ENCODE measurements around the gene SLC25A1. TPM values are rescaled to one million over a fixed set of nuclear protein-coding genes. Genes with fewer than 3 reads are reported as not detected.

Gene SLC25A1
- polyA plus RNA-seq (2012; ENCODE audit: missing spikeins), result 27.7 TPM

- FAIRE-seq (peak; percentile 95), DNase-seq (ENCODE audit: insufficient read length) (peak; percentile 93)
- TF ChIP-seq TAF1 (IDR thresholded peaks at IDR 0.05; ENCODE audit: borderline replicate concordance, low read depth, low read length) (no peak), POLR2AphosphoS5 (IDR thresholded peaks at IDR 0.05; ENCODE audit: low read depth, low read length) (no peak), POLR2A (IDR thresholded peaks at IDR 0.05; ENCODE audit: low read depth, low read length) (no peak; the same call in 1 of the 2 replicates)
Observed at GRCh38 chr22:19178657-19179496, at the start of gene SLC25A1. Gene SLC25A1 (minus strand): TSS chr22:19178736. CDS start chr22:19178673, 63 bp downstream.

- TF ChIP-seq TAF1 (IDR thresholded peaks at IDR 0.05; ENCODE audit: borderline replicate concordance, low read depth, low read length) (no peak), POLR2AphosphoS5 (IDR thresholded peaks at IDR 0.05; ENCODE audit: low read depth, low read length) (no peak), POLR2A (IDR thresholded peaks at IDR 0.05; ENCODE audit: low read depth, low read length) (no peak)
- FAIRE-seq (no peak), DNase-seq (ENCODE audit: insufficient read length) (no peak)
Observed at GRCh38 chr22:19228179-19228578, 49.6 kb upstream of the SLC25A1 start.

DNA sequence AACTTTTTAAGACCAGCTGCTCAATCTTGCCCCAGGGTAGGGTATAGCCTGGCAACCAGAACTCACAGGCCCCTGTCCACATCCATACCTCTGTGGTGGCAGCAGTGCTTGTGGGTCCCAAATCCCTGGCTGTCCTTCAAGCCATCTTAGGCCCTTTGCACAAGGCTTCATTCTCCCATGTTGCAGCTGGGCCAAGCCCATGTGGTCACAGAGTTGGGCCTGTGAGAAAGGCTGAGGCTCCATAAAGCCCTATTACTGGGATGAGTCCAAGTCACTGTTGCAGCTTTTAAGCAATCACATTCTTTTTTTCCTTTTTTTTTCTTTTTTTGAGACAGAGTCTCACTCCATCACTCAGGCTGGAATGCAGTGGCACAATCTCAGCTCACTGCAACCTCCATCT, 47.9 kb upstream of the SLC25A1 start:
- DNase-seq (ENCODE audit: insufficient read length), result no peak
- no peak for FAIRE-seq
- TF ChIP-seq TAF1 (IDR thresholded peaks at IDR 0.05; ENCODE audit: borderline replicate concordance, low read depth, low read length) (no peak), POLR2AphosphoS5 (IDR thresholded peaks at IDR 0.05; ENCODE audit: low read depth, low read length) (no peak), POLR2A (IDR thresholded peaks at IDR 0.05; ENCODE audit: low read depth, low read length) (no peak)

- FAIRE-seq, result no peak
- TF ChIP-seq TAF1 (IDR thresholded peaks at IDR 0.05; ENCODE audit: borderline replicate concordance, low read depth, low read length), result no peak
- TF ChIP-seq POLR2AphosphoS5 (IDR thresholded peaks at IDR 0.05; ENCODE audit: low read depth, low read length), result no peak
- no peak for TF ChIP-seq POLR2A (IDR thresholded peaks at IDR 0.05; ENCODE audit: low read depth, low read length)
- DNase-seq (ENCODE audit: insufficient read length), result no peak
Observed at GRCh38 chr22:19225560-19225959, 47.0 kb upstream of the SLC25A1 start.

GRCh38 chr22:19224985-19225384, 46.4 kb upstream of the SLC25A1 start:
- DNase-seq (ENCODE audit: insufficient read length) (no peak), FAIRE-seq (no peak)
- TF ChIP-seq POLR2AphosphoS5 (IDR thresholded peaks at IDR 0.05; ENCODE audit: low read depth, low read length) (no peak), TAF1 (IDR thresholded peaks at IDR 0.05; ENCODE audit: borderline replicate concordance, low read depth, low read length) (no peak), POLR2A (IDR thresholded peaks at IDR 0.05; ENCODE audit: low read depth, low read length) (no peak)

DNA sequence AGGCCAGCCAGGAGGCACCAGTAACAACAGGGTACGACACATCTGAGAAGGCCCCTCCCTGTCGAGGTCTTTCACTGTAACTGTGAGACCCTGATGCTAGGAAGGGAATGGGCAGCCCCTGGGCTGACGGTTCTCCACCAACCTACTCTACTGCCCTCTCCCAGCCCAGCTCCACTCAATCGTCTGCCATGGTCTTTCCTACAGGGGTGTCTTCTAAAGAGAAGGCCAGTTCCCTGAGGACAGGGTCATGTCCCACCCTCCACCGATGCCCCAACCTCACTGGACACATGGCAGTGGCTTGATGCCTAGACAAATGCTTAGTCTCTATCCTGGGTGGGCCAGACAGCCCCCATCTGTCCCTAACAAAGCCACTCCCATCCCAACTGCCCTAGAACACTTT, 46.0 kb upstream of the SLC25A1 start:
- DNase-seq (ENCODE audit: insufficient read length), result no peak
- TF ChIP-seq TAF1 (IDR thresholded peaks at IDR 0.05; ENCODE audit: borderline replicate concordance, low read depth, low read length) (no peak), POLR2AphosphoS5 (IDR thresholded peaks at IDR 0.05; ENCODE audit: low read depth, low read length) (no peak), POLR2A (IDR thresholded peaks at IDR 0.05; ENCODE audit: low read depth, low read length) (no peak)
- no peak for FAIRE-seq

GRCh38 chr22:19223617-19224016, 45.1 kb upstream of the SLC25A1 start:
- TF ChIP-seq POLR2A (IDR thresholded peaks at IDR 0.05; ENCODE audit: low read depth, low read length) (no peak), TAF1 (IDR thresholded peaks at IDR 0.05; ENCODE audit: borderline replicate concordance, low read depth, low read length) (no peak), POLR2AphosphoS5 (IDR thresholded peaks at IDR 0.05; ENCODE audit: low read depth, low read length) (no peak)
- no peak for FAIRE-seq
- no peak for DNase-seq (ENCODE audit: insufficient read length)

- DNase-seq (ENCODE audit: insufficient read length) (no peak), FAIRE-seq (no peak)
- no peak for TF ChIP-seq TAF1 (IDR thresholded peaks at IDR 0.05; ENCODE audit: borderline replicate concordance, low read depth, low read length)
- TF ChIP-seq POLR2A (IDR thresholded peaks at IDR 0.05; ENCODE audit: low read depth, low read length), result no peak
- TF ChIP-seq POLR2AphosphoS5 (IDR thresholded peaks at IDR 0.05; ENCODE audit: low read depth, low read length), result no peak
Observed at GRCh38 chr22:19223110-19223509, 44.6 kb upstream of the SLC25A1 start.

- DNase-seq (ENCODE audit: insufficient read length) (no peak), FAIRE-seq (peak; percentile 9)
- TF ChIP-seq TAF1 (IDR thresholded peaks at IDR 0.05; ENCODE audit: borderline replicate concordance, low read depth, low read length) (no peak), POLR2AphosphoS5 (IDR thresholded peaks at IDR 0.05; ENCODE audit: low read depth, low read length) (no peak), POLR2A (IDR thresholded peaks at IDR 0.05; ENCODE audit: low read depth, low read length) (no peak)
Observed at GRCh38 chr22:19222242-19223005, 43.9 kb upstream of the SLC25A1 start.

- FAIRE-seq (no peak), DNase-seq (ENCODE audit: insufficient read length) (no peak)
- TF ChIP-seq TAF1 (IDR thresholded peaks at IDR 0.05; ENCODE audit: borderline replicate concordance, low read depth, low read length) (no peak), POLR2A (IDR thresholded peaks at IDR 0.05; ENCODE audit: low read depth, low read length) (no peak), POLR2AphosphoS5 (IDR thresholded peaks at IDR 0.05; ENCODE audit: low read depth, low read length) (no peak)
Observed at GRCh38 chr22:19220867-19221266, 42.3 kb upstream of the SLC25A1 start.

DNA sequence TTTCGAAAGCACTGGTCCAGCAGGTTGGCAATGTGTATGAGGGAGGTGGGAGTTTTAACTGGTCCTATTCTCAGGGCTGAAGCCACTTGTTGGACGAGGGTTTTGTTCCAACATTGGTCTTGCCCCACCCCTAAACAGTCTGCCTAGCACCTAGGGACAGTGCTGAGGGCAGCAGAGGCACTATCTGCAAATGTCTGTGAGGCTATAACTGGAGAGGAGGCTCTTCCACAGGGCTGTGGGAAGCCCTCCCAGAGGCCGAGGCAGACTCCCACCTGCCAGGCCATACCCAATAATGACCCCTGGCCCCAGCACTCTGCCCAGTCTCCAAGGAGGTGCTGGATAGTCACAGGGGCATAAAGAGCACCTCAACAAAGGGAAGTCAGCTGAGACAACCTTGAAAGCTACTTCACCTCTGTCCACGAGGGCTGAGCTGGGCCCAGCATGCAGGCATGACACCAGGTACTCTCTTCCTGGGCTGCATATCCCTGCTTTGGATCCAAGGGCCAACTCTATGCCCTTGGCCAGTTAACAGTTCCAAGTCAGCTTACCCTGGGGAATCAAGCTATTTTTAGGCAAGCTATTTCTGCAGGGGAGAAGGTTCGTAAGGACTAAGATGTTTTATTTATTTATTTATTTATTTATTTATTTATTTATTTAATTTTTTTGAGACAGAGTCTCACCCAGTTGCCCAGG, 40.2 kb upstream of the SLC25A1 start:
- FAIRE-seq (no peak), DNase-seq (ENCODE audit: insufficient read length) (no peak)
- TF ChIP-seq TAF1 (IDR thresholded peaks at IDR 0.05; ENCODE audit: borderline replicate concordance, low read depth, low read length) (no peak), POLR2AphosphoS5 (IDR thresholded peaks at IDR 0.05; ENCODE audit: low read depth, low read length) (no peak), POLR2A (IDR thresholded peaks at IDR 0.05; ENCODE audit: low read depth, low read length) (no peak)

Data from GM12892 (cell line).